Thoracic aorta (tissue), 2 donors: Measurements from ENCODE around the gene NEK5. TPM values are rescaled to one million over a fixed set of nuclear protein-coding genes. Genes with fewer than 3 reads are reported as not detected.

Experiments used
- ATAC-seq: fragments of 150-250 bp; one replicate; pipeline ENCODE4 v1.8.0; 2017; ENCODE audit warnings: low read depth; ENCODE audit not compliant: insufficient number of reproducible peaks, low FRiP score
- DNase-seq: peaks from one replicate; pipeline ENCODE4 v3.0.0-alpha.2; 2020; ENCODE audit warnings: low spot score
- H3K27ac ChIP-seq, 2 donors: fragments of 200-600 bp; sonication (generic); 1 replicate in 1 of 2; 2 replicates in 1 of 2; pipeline ENCODE4 v1.5.1; 2016; ENCODE audit warnings: mild to moderate bottlenecking in 2 of 2, moderate library complexity in 2 of 2
- H3K27me3 ChIP-seq: fragments of 200-600 bp; sonication (generic); replicated peaks from 2 replicates; pipeline ENCODE4 v1.6.0; 2016; ENCODE audit warnings: mild to moderate bottlenecking; ENCODE audit not compliant: insufficient read depth
- H3K36me3 ChIP-seq: fragments of 200-600 bp; sonication (generic); one replicate; pipeline ENCODE4 v1.5.1; 2016
- H3K4me1 ChIP-seq, 2 donors: fragments of 200-600 bp; sonication (generic); 1 replicate in 1 of 2; 2 replicates in 1 of 2; pipeline versions ENCODE4 v1.5.1 to v1.6.0; 2016; ENCODE audit warnings: low read depth in 2 of 2, mild to moderate bottlenecking in 1 of 2; ENCODE audit not compliant: control insufficient read depth in 1 of 2
- H3K4me3 ChIP-seq: fragments of 200-600 bp; sonication (generic); 2 replicates; pipeline ENCODE4 v1.5.1; 2016; ENCODE audit warnings: mild to moderate bottlenecking
- H3K9me3 ChIP-seq: fragments of 200-600 bp; sonication (generic); 2 replicates; pipeline ENCODE4 v1.5.1; 2016
- CTCF ChIP-seq: fragments of 200-600 bp; sonication (generic); IDR thresholded peaks from one replicate; pipeline ENCODE4 v1.5.1; 2019; ENCODE audit warnings: antibody characterized with exemption
- total RNA-seq, 2 donors: library from RNA; depleted of rRNA; stranded (reverse); fragments of >200 nt; gene quantifications; one replicate each; pipeline versions ENCODE4 v1.1.0 to v1.2.3, GENCODE V29; 2016

NEK5 gene
- total RNA-seq, 2 donors from 2014 or later, result 0.27 to 0.28 TPM

- Histone ChIP-seq H3K9me3 (no peaks in the 10 kb centered on the region), H3K27me3 (no peaks in the 10 kb centered on the region), H3K4me3 (no peak overlapping the region), H3K36me3 (no peaks in the 10 kb centered on the region), H3K27ac (no peak overlapping the region), H3K4me1 (no peaks in the 10 kb centered on the region)
- TF ChIP-seq CTCF, result no peak
- no peak for DNase-seq
- ATAC-seq, result no peak
Observed at GRCh38 chr13:52118595-52118994, 10.3 kb downstream of the NEK5 start.

GRCh38 chr13:52118095-52118494, 10.8 kb downstream of the NEK5 start:
- ATAC-seq, result no peak

DNA sequence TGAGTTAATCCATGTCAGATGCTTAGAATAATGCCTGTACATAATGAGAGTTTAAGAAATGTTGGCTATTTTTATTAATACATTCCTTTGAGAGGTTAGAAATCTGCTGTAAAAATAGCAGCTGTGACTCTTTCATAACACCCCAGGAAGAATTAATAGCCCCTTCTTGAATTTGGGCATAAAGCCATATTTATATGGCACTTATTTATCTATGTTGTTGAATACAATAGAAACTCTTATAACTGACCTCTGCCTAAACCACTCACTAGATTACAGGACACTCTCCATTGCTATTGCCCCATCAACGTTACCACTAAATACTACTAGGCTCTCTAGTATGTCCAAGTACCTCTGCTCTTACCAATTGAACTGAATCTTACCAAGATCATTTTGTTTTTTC, 16.3 kb downstream of the NEK5 start:
- no peak for TF ChIP-seq CTCF
- Histone ChIP-seq H3K4me1 (no peaks in the 10 kb centered on the region), H3K27ac (no peak overlapping the region), H3K27me3 (no peaks in the 10 kb centered on the region), H3K4me3 (no peak overlapping the region), H3K9me3 (no peaks in the 10 kb centered on the region), H3K36me3 (no peaks in the 10 kb centered on the region)
- ATAC-seq (no peak), DNase-seq (no peak)

More at GRCh38 chr13:52118095-52118494, 10.8 kb downstream of the NEK5 start:
- Histone ChIP-seq H3K9me3 (no peaks in the 10 kb centered on the region), H3K27me3 (no peaks in the 10 kb centered on the region), H3K27ac (no peak overlapping the region), H3K4me1 (no peaks in the 10 kb centered on the region), H3K36me3 (no peaks in the 10 kb centered on the region), H3K4me3 (no peak overlapping the region)
- no peak for DNase-seq
- TF ChIP-seq CTCF, result no peak

- H3K27ac ChIP-seq, result no peak overlapping the region
- no peaks in the 10 kb centered on the region for H3K36me3 ChIP-seq
- no peaks in the 10 kb centered on the region for H3K27me3 ChIP-seq
- H3K4me1 ChIP-seq, result no peaks in the 10 kb centered on the region
- no peak for DNase-seq
- no peak overlapping the region for H3K4me3 ChIP-seq
- no peaks in the 10 kb centered on the region for H3K9me3 ChIP-seq
- no peak for ATAC-seq
- no peak for TF ChIP-seq CTCF
Observed at GRCh38 chr13:52109116-52109670, 19.7 kb downstream of the NEK5 start.

DNA sequence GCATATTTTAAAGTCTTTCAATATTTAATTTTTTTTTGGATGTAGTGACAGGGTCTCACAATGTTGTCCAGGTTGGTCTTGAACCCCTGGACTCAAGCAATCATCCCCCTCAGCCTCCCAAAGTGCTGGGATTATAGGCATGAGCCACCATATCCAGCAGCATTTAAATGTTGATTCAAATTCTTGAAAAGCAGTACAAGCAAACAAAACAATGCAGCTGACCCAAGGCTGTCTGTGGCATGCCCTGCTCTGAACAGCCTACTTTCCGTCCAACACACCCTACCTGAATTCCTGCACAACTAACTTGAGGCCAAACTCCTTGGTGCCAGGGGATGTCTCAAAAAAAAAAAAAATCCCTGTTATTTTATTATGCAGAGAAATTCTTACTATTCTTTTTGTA, 23.0 kb downstream of the NEK5 start:
- Histone ChIP-seq H3K4me3 (no peak overlapping the region), H3K9me3 (no peaks in the 10 kb centered on the region), H3K4me1 (no peaks in the 10 kb centered on the region), H3K27me3 (no peaks in the 10 kb centered on the region), H3K36me3 (no peaks in the 10 kb centered on the region), H3K27ac (no peak overlapping the region)
- TF ChIP-seq CTCF, result no peak
- DNase-seq, result no peak
- no peak for ATAC-seq
